HepG2 (cell line): ENCODE results near the gene SDC4. TPM values are rescaled to one million over a fixed set of nuclear protein-coding genes. Genes with fewer than 3 reads are reported as not detected.
A peak's percentile ranks its signal among the peaks of the same experiment; 100 is the strongest.

Experiments used
- BATF2 ChIP-seq: sonication (generic); formaldehyde crosslinking; IDR thresholded peaks from 2 replicates; pipeline ENCODE4 v1.8.0; 2022; ENCODE audit warnings: mild to moderate bottlenecking, missing genetic modification reagents, moderate library complexity
- BRD4 ChIP-seq: sonication (generic); formaldehyde crosslinking; IDR thresholded peaks from 2 replicates; pipeline ENCODE4 v1.4.0; 2020; ENCODE audit warnings: missing genetic modification reagents
- FIP1L1 ChIP-seq: fragments of 200-400 bp; formaldehyde crosslinking; IDR thresholded peaks from 2 replicates; pipeline ENCODE4 v1.6.1; 2018; ENCODE audit warnings: low read depth, mild to moderate bottlenecking, low read length, moderate library complexity, borderline replicate concordance; ENCODE audit not compliant: insufficient read depth
- HMG20A ChIP-seq: IDR thresholded peaks from 2 replicates; pipeline ENCODE4 v1.6.1; 2016; ENCODE audit warnings: borderline replicate concordance
- IKZF5 ChIP-seq: IDR thresholded peaks from 2 replicates; pipeline ENCODE4 v1.6.1; 2018; ENCODE audit warnings: missing genetic modification reagents, mild to moderate bottlenecking, missing compliant biosample characterization
- JARID2 ChIP-seq: sonication (generic); formaldehyde crosslinking; IDR thresholded peaks from 2 replicates; pipeline ENCODE4 v1.8.1; 2023; ENCODE audit warnings: missing genetic modification reagents, inconsistent platforms; ENCODE audit not compliant: insufficient replicate concordance
- KAT7 ChIP-seq: IDR thresholded peaks from 2 replicates; pipeline ENCODE4 v1.6.1; 2018; ENCODE audit warnings: borderline replicate concordance, missing compliant biosample characterization
- KDM3A ChIP-seq: IDR thresholded peaks from 2 replicates; pipeline ENCODE4 v1.6.1; 2018; ENCODE audit warnings: low read depth, missing compliant biosample characterization
- KLF6 ChIP-seq: IDR thresholded peaks from 2 replicates; pipeline ENCODE4 v1.8.0; 2016; ENCODE audit warnings: missing biosample characterization, missing genetic modification reagents
- MZF1 ChIP-seq: sonication (generic); formaldehyde crosslinking; IDR thresholded peaks from 2 replicates; pipeline ENCODE4 v1.8.1; 2023; ENCODE audit warnings: mild to moderate bottlenecking, missing genetic modification reagents, borderline replicate concordance
- PITX1 ChIP-seq: sonication (generic); formaldehyde crosslinking; IDR thresholded peaks from 2 replicates; pipeline ENCODE4 v1.5.1; 2020; ENCODE audit warnings: mild to moderate bottlenecking, missing genetic modification reagents
- SKI ChIP-seq: fragments of 450-650 bp; IDR thresholded peaks from one replicate; pipeline ENCODE4 v1.6.1; 2018; ENCODE audit warnings: mild to moderate bottlenecking; ENCODE audit not compliant: partially characterized antibody
- ZFP36L2 ChIP-seq: sonication (generic); formaldehyde crosslinking; IDR thresholded peaks from 2 replicates; pipeline ENCODE4 v1.4.0; 2020; ENCODE audit warnings: missing genetic modification reagents
- ZMYM2 ChIP-seq: sonication (generic); formaldehyde crosslinking; IDR thresholded peaks from 2 replicates; pipeline ENCODE4 v1.8.0; 2022; ENCODE audit warnings: mild to moderate bottlenecking, missing genetic modification reagents
- ZNF138 ChIP-seq: sonication (generic); formaldehyde crosslinking; IDR thresholded peaks from 2 replicates; pipeline ENCODE4 v1.5.0; 2020; ENCODE audit warnings: mild to moderate bottlenecking, low read depth, missing genetic modification reagents
- ZNF224 ChIP-seq: sonication (generic); formaldehyde crosslinking; IDR thresholded peaks from 2 replicates; pipeline ENCODE4 v1.5.0; 2020; ENCODE audit warnings: mild to moderate bottlenecking, missing genetic modification reagents
- ZNF567 ChIP-seq: sonication (generic); formaldehyde crosslinking; IDR thresholded peaks from 2 replicates; pipeline ENCODE4 v1.8.1; 2023; ENCODE audit warnings: mild to moderate bottlenecking, missing genetic modification reagents, borderline replicate concordance
- ZUFSP ChIP-seq: sonication (generic); formaldehyde crosslinking; IDR thresholded peaks from 2 replicates; pipeline ENCODE4 v1.9.0; 2021; ENCODE audit warnings: missing genetic modification reagents, mild to moderate bottlenecking, borderline replicate concordance
- polyA plus RNA-seq, 8 experiments: library from polyadenylated mRNA; depleted of rRNA in 3 of 8; stranded (reverse) in 7 of 8; unstranded in 1 of 8; fragments of >200 nt; fragmentation: Illumina TruSeq in 4 of 8; extraction: Trizol in 4 of 8; gene quantifications; 2 replicates each; pipeline versions ENCODE4 v1.2.1 to v1.2.3, GENCODE V29; 2011 to 2016; ENCODE audit warnings: low read depth in 4 of 8, missing spikeins in 1 of 8, mixed read lengths in 1 of 8; ENCODE audit not compliant: insufficient read depth in 1 of 8
- total RNA-seq, 5 experiments: library from RNA; depleted of rRNA; stranded (reverse); fragments of >200 nt; fragmentation: Illumina TruSeq; extraction: Trizol; gene quantifications; 2 replicates each; pipeline ENCODE4 v1.2.3, GENCODE V29; 2016; ENCODE audit warnings: low read depth in 1 of 5
- TF ChIP-seq, protein P1 (sequence below): sonication (generic); formaldehyde crosslinking; IDR thresholded peaks from 2 replicates; pipeline ENCODE4 v1.9.0; 2021; ENCODE audit warnings: mild to moderate bottlenecking, missing genetic modification reagents

The SDC4 gene
- total and polyA plus RNA-seq, 2 of the 13 experiments (the other 11 are each of a cell fraction or from before 2014, with no cell fraction given) = 49.0 to 65.1 TPM

DNA sequence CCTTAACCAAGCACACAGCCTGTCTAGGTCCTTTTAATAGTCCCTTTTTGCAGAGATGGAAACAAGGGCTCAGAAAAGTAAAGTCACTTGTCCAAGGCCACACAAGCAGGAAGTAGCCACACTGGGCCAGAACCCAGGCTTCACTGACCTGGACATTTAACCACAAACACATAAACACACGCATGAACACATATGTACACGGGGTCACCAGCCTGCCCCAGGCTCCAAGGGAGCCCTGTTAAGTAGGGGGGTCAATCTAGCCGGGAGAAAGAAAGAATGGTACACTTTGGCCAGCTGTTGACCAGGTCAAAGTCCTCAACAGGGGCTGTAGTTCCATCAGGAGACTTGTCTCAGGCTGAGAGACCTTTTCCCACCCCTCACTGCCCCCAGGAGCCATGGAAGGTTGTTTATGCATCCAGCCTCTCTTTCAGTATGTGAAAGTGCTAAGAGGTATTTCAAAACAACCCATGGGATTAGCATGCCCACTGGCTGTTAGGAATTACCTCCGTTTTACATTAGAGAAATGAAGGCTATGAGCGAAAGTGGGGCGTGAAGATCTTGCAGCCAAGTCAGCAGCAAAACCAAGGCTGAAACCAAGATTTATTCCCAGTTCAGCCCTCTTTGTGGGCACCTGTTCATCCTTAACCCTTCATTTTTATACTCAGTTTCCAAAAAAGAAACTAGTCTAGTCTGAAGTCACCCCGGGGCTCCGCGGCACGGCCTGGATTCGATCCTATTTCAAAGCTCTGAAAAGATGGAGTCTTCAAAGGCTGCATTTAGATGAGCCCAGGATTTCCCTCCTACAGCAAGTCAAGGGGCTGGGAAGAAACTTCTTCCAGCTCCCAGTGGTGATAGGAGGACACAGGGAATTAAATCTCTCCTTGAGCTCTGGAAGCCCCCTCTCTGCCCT lies 9.8 kb downstream of the SDC4 start (continued):
- TF ChIP-seq IKZF5 (CRISPR knock-in tag) (peak; percentile 70), KLF6 (CRISPR knock-in tag) (peak; percentile 13; the same call in 1 of the 2 replicates), HMG20A (CRISPR knock-in tag) (no peak), ZMYM2 (CRISPR knock-in tag) (no peak), ZFP36L2 (CRISPR knock-in tag) (no peak), MZF1 (CRISPR knock-in tag) (no peak), SKI (peak; percentile 21), FIP1L1 (no peak), ZNF224 (CRISPR knock-in tag) (0 out of 2 replicates have a peak, but pooled peaks have one; percentile 56), JARID2 (CRISPR knock-in tag) (no peak), ZUFSP (CRISPR knock-in tag) (no peak), PITX1 (CRISPR knock-in tag) (peak; percentile 75; the same call in 1 of the 2 replicates), ZNF567 (0 out of 2 replicates have a peak, but pooled peaks have one; percentile 9), ZNF138 (CRISPR knock-in tag) (no peak), KDM3A (CRISPR knock-in tag) (peak; percentile 67; the same call in 1 of the 2 replicates), BATF2 (CRISPR knock-in tag) (no peak), KAT7 (CRISPR knock-in tag) (0 out of 2 replicates have a peak, but pooled peaks have one; percentile 53), BRD4 (no peak)
- TF ChIP-seq, protein P1, sequence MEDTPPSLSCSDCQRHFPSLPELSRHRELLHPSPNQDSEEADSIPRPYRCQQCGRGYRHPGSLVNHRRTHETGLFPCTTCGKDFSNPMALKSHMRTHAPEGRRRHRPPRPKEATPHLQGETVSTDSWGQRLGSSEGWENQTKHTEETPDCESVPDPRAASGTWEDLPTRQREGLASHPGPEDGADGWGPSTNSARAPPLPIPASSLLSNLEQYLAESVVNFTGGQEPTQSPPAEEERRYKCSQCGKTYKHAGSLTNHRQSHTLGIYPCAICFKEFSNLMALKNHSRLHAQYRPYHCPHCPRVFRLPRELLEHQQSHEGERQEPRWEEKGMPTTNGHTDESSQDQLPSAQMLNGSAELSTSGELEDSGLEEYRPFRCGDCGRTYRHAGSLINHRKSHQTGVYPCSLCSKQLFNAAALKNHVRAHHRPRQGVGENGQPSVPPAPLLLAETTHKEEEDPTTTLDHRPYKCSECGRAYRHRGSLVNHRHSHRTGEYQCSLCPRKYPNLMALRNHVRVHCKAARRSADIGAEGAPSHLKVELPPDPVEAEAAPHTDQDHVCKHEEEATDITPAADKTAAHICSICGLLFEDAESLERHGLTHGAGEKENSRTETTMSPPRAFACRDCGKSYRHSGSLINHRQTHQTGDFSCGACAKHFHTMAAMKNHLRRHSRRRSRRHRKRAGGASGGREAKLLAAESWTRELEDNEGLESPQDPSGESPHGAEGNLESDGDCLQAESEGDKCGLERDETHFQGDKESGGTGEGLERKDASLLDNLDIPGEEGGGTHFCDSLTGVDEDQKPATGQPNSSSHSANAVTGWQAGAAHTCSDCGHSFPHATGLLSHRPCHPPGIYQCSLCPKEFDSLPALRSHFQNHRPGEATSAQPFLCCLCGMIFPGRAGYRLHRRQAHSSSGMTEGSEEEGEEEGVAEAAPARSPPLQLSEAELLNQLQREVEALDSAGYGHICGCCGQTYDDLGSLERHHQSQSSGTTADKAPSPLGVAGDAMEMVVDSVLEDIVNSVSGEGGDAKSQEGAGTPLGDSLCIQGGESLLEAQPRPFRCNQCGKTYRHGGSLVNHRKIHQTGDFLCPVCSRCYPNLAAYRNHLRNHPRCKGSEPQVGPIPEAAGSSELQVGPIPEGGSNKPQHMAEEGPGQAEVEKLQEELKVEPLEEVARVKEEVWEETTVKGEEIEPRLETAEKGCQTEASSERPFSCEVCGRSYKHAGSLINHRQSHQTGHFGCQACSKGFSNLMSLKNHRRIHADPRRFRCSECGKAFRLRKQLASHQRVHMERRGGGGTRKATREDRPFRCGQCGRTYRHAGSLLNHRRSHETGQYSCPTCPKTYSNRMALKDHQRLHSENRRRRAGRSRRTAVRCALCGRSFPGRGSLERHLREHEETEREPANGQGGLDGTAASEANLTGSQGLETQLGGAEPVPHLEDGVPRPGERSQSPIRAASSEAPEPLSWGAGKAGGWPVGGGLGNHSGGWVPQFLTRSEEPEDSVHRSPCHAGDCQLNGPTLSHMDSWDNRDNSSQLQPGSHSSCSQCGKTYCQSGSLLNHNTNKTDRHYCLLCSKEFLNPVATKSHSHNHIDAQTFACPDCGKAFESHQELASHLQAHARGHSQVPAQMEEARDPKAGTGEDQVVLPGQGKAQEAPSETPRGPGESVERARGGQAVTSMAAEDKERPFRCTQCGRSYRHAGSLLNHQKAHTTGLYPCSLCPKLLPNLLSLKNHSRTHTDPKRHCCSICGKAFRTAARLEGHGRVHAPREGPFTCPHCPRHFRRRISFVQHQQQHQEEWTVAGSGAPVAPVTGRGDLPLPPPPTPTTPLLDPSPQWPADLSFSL = no peak
